ENCODE measurements around the gene MKRN2OS.

DNA sequence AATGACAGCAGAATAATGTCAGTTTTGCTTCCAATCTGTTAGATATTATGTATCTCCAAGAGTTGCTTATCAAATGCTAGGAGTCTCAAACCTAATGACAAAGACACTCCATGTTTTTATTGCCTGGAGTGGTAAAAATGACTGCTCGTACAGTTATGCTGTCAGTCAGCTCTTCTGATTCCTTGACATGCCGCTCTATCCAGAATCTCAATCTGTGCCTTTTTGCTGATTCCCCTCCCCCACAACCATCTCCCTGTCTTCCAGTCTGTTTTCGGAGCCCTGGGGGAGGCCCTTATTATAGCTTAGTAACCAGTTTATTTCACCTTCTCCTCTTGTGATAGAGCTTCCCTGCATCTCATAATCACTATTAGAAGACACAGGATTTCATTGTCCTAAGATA lies 14.2 kb upstream of the MKRN2OS start:
- TF ChIP-seq, protein P1, sequence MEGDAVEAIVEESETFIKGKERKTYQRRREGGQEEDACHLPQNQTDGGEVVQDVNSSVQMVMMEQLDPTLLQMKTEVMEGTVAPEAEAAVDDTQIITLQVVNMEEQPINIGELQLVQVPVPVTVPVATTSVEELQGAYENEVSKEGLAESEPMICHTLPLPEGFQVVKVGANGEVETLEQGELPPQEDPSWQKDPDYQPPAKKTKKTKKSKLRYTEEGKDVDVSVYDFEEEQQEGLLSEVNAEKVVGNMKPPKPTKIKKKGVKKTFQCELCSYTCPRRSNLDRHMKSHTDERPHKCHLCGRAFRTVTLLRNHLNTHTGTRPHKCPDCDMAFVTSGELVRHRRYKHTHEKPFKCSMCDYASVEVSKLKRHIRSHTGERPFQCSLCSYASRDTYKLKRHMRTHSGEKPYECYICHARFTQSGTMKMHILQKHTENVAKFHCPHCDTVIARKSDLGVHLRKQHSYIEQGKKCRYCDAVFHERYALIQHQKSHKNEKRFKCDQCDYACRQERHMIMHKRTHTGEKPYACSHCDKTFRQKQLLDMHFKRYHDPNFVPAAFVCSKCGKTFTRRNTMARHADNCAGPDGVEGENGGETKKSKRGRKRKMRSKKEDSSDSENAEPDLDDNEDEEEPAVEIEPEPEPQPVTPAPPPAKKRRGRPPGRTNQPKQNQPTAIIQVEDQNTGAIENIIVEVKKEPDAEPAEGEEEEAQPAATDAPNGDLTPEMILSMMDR (conservative IDR thresholded peaks at IDR 0.05; ENCODE audit: low read depth, low read length) = no peak
- TF ChIP-seq EZH2 (IDR thresholded peaks at IDR 0.05; ENCODE audit: borderline replicate concordance, low read depth, low read length, poor library complexity, severe bottlenecking) = no peak

Measured in A673 (cell line).